ENCODE data around the gene GLT1D1.

- no peak for TF ChIP-seq CTCF (IDR thresholded peaks at IDR 0.05)
- TF ChIP-seq POLR2A (IDR thresholded peaks at IDR 0.05): no peak
These were observed 124.8 kb downstream of the GLT1D1 start for GRCh38 chr12:128978067-128978466.

Data from adrenal gland (tissue), 5 donors.